HG02759 (cell line): ENCODE measurements around the gene ANK2.

Experiments used
- ATAC-seq: cut with Tn5 transposase; IDR thresholded peaks from one replicate; pipeline ENCODE4 v1.9.1; 2021; ENCODE audit warnings: mild to moderate bottlenecking, moderate library complexity; ENCODE audit not compliant: unreplicated experiment

Gene ANK2

GRCh38 chr4:113049421-113050370 lies at the start of gene ANK2:
TSS of gene ANK2 (plus strand) at chr4:113049653. CDS start at chr4:113049729, 76 bp downstream.
- no peak for ATAC-seq

GRCh38 chr4:113003841-113004240 lies 45.6 kb upstream of the ANK2 start:
- ATAC-seq = no peak

- no peak for ATAC-seq
Measured at GRCh38 chr4:113004655-113005054, 44.8 kb upstream of the ANK2 start.

GRCh38 chr4:113006632-113007031 lies 42.8 kb upstream of the ANK2 start:
- ATAC-seq = no peak

- ATAC-seq = no peak
Measured at GRCh38 chr4:113007151-113007550, 42.3 kb upstream of the ANK2 start.

- no peak for ATAC-seq
Measured at GRCh38 chr4:113008135-113008534, 41.3 kb upstream of the ANK2 start.

GRCh38 chr4:113008716-113009115 lies 40.7 kb upstream of the ANK2 start:
- no peak for ATAC-seq

GRCh38 chr4:113009461-113009860 lies 40.0 kb upstream of the ANK2 start:
- no peak for ATAC-seq

- ATAC-seq = no peak
Measured at GRCh38 chr4:113012122-113012725, 37.2 kb upstream of the ANK2 start.

- ATAC-seq = no peak
Measured at GRCh38 chr4:113012786-113013185, 36.7 kb upstream of the ANK2 start.

GRCh38 chr4:113013751-113014150 lies 35.7 kb upstream of the ANK2 start:
- no peak for ATAC-seq

GRCh38 chr4:113016377-113016776 lies 33.1 kb upstream of the ANK2 start:
- ATAC-seq = no peak

- ATAC-seq = no peak
Measured at GRCh38 chr4:113020966-113021365, 28.5 kb upstream of the ANK2 start.

- ATAC-seq = no peak
Measured at GRCh38 chr4:113024388-113024787, 25.1 kb upstream of the ANK2 start.

- no peak for ATAC-seq
Measured at GRCh38 chr4:113025416-113025815, 24.0 kb upstream of the ANK2 start.

- ATAC-seq = no peak
Measured at GRCh38 chr4:113026556-113026955, 22.9 kb upstream of the ANK2 start.

GRCh38 chr4:113028074-113028473 lies 21.4 kb upstream of the ANK2 start:
- no peak for ATAC-seq

GRCh38 chr4:113031212-113031611 lies 18.2 kb upstream of the ANK2 start:
- no peak for ATAC-seq

GRCh38 chr4:113040793-113041192 lies 8.7 kb upstream of the ANK2 start:
- no peak for ATAC-seq

GRCh38 chr4:113042502-113042901 lies 7.0 kb upstream of the ANK2 start:
- no peak for ATAC-seq

- ATAC-seq = no peak
Measured at GRCh38 chr4:113043591-113043990, 5.9 kb upstream of the ANK2 start.

GRCh38 chr4:113050371-113050755 lies 910 bp downstream of the ANK2 start:
- ATAC-seq = no peak
